Keratinocyte (primary cell): ENCODE results near the gene GDA. TPM values are rescaled to one million over a fixed set of nuclear protein-coding genes. Genes with fewer than 3 reads are reported as not detected.

Experiments used
- DNase-seq: peaks from one replicate; pipeline ENCODE4 v3.0.0-alpha.2; 2011; ENCODE audit warnings: low read depth, missing footprints, low spot score
- FAIRE-seq: peaks from 2 replicates; lab custom pipeline; 2011; peaks lifted over from hg19 to GRCh38; lab: Jason Lieb, UNC
- H2AFZ ChIP-seq: 2 replicates; pipeline ENCODE4 v1.6.0; 2012; ENCODE audit warnings: low read length, control low read depth, inconsistent platforms; ENCODE audit not compliant: control insufficient read depth
- H3K27ac ChIP-seq: 2 replicates; pipeline ENCODE4 v1.5.1; 2011; ENCODE audit warnings: low read length; ENCODE audit not compliant: control insufficient read depth, insufficient read depth
- H3K27me3 ChIP-seq: 3 replicates; pipeline ENCODE4 v1.6.0; 2011; ENCODE audit warnings: low read length; ENCODE audit not compliant: control insufficient read depth, insufficient read depth; ENCODE audit errors: extremely low read depth
- H3K36me3 ChIP-seq, 2 experiments: 2 replicates in 1 of 2; 3 replicates in 1 of 2; pipeline ENCODE4 v1.5.1; 2011; ENCODE audit warnings: low read length in 2 of 2, mild to moderate bottlenecking in 1 of 2; ENCODE audit not compliant: control insufficient read depth in 2 of 2, insufficient read depth in 2 of 2; ENCODE audit errors: extremely low read depth in 1 of 2
- H3K4me1 ChIP-seq: 3 replicates; pipeline ENCODE4 v1.5.1; 2011; ENCODE audit warnings: low read length; ENCODE audit not compliant: control insufficient read depth, insufficient read depth; ENCODE audit errors: extremely low read depth
- H3K4me2 ChIP-seq: 3 replicates; pipeline ENCODE4 v1.6.0; 2011; ENCODE audit warnings: low read depth, low read length; ENCODE audit not compliant: control insufficient read depth, insufficient read depth; ENCODE audit errors: extremely low read depth
- H3K4me3 ChIP-seq, 3 experiments: fragments of 200-600 bp in 1 of 3; sonication (generic) in 1 of 3; 2 replicates in 2 of 3; 3 replicates in 1 of 3; pipeline ENCODE4 v1.5.1; 2011 to 2016; ENCODE audit warnings: low read length in 3 of 3, mild to moderate bottlenecking in 3 of 3, control low read depth in 2 of 3, inconsistent platforms in 1 of 3, low read depth in 1 of 3, mixed read lengths in 1 of 3, mixed run types in 1 of 3, moderate library complexity in 1 of 3; ENCODE audit not compliant: control insufficient read depth in 2 of 3, insufficient read depth in 2 of 3; ENCODE audit errors: extremely low read depth in 1 of 3
- H3K79me2 ChIP-seq: 2 replicates; pipeline ENCODE4 v1.6.0; 2012; ENCODE audit warnings: low read length; ENCODE audit not compliant: control insufficient read depth, insufficient read depth
- H3K9ac ChIP-seq: 3 replicates; pipeline ENCODE4 v1.6.0; 2011; ENCODE audit warnings: low read length; ENCODE audit not compliant: control insufficient read depth, insufficient read depth; ENCODE audit errors: extremely low read depth
- H3K9me1 ChIP-seq: 3 replicates; pipeline ENCODE4 v1.6.0; 2011; ENCODE audit warnings: low read length; ENCODE audit not compliant: control insufficient read depth, insufficient read depth; ENCODE audit errors: extremely low read depth
- H3K9me3 ChIP-seq: 2 replicates; pipeline ENCODE4 v1.5.1; 2012; ENCODE audit warnings: low read depth, low read length; ENCODE audit not compliant: control insufficient read depth
- H4K20me1 ChIP-seq: 3 replicates; pipeline ENCODE4 v1.6.0; 2011; ENCODE audit warnings: low read length; ENCODE audit not compliant: control insufficient read depth, insufficient read depth; ENCODE audit errors: extremely low read depth
- EZH2 ChIP-seq: IDR thresholded peaks from one replicate; pipeline ENCODE4 v1.6.1; 2012; ENCODE audit warnings: inconsistent platforms, mild to moderate bottlenecking, low read length, moderate library complexity
- dilution Hi-C: fragments of 300-500 bp; cut with MboI; formaldehyde crosslinking; loops from one replicate; pipeline ENCODE4 v1.7.0; 2020; ENCODE audit warnings: low sequenced_read_pairs; ENCODE audit not compliant: extremely low pct_ligation_motif_present
- polyA plus RNA-seq, 5 experiments: library from polyadenylated mRNA; depleted of rRNA in 3 of 5; stranded (reverse) in 3 of 5; stranded (forward) in 1 of 5; unstranded in 1 of 5; fragments of >200 nt; gene quantifications; 1 replicate in 1 of 5; 2 replicates in 3 of 5; 3 replicates in 1 of 5; pipeline versions ENCODE4 v1.2.1 to v1.2.3, GENCODE V29; 2011 to 2012; ENCODE audit warnings: missing spikeins in 2 of 5, low read depth in 1 of 5, low replicate concordance in 1 of 5
- TF ChIP-seq, protein P1 (sequence below), 3 experiments: IDR thresholded peaks in 1 of 3; conservative IDR thresholded peaks in 1 of 3; optimal IDR thresholded peaks in 1 of 3; 2 replicates in 2 of 3; 3 replicates in 1 of 3; pipeline versions ENCODE3 to v1.5.1; 2011; ENCODE audit warnings: low read length in 3 of 3, mild to moderate bottlenecking in 3 of 3, moderate library complexity in 2 of 3, control low read depth in 1 of 3, inconsistent platforms in 1 of 3; ENCODE audit not compliant: insufficient read depth in 2 of 3; ENCODE audit errors: extremely low read depth in 1 of 3

Gene GDA
- polyA plus RNA-seq, 1 donor (not counting 4 experiments of a cell fraction or from before 2014, with no cell fraction given) = 0.75 TPM

DNA sequence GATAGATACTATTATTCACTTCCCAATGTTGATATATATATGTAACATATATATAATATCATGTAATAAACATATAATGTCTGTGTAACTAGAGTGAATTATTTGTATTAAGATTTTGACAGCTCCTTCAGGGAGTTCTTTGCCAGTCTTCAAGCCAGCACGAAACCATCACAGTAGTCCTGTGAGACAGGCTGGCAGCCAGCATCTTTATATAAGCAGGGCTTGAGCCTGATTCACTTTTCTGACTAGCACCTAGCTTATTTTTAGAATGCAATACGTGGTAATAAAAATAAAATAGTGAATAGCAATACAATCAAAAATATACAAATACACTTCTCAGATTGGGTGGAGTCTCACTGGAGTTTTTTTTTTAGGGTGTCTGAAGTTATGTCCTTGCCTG, 20.7 kb upstream of the GDA start:
- FAIRE-seq (no peak), DNase-seq (no peak)
- Histone ChIP-seq H3K27me3 (no peaks in the 10 kb centered on the region), H3K9ac (no peak overlapping the region), H3K4me3 (no peak overlapping the region), H3K79me2 (no peaks in the 10 kb centered on the region), H3K27ac (no peak overlapping the region), H3K4me2 (no peak overlapping the region), H3K36me3 (no peaks in the 10 kb centered on the region), H4K20me1 (no peaks in the 10 kb centered on the region), H2AFZ (no peak overlapping the region), H3K9me3 (no peaks in the 10 kb centered on the region), H3K4me1 (no peaks in the 10 kb centered on the region), H3K9me1 (no peaks in the 10 kb centered on the region)
- dilution Hi-C loops = no loop called here
- TF ChIP-seq EZH2 = no peak
- TF ChIP-seq, protein P1, sequence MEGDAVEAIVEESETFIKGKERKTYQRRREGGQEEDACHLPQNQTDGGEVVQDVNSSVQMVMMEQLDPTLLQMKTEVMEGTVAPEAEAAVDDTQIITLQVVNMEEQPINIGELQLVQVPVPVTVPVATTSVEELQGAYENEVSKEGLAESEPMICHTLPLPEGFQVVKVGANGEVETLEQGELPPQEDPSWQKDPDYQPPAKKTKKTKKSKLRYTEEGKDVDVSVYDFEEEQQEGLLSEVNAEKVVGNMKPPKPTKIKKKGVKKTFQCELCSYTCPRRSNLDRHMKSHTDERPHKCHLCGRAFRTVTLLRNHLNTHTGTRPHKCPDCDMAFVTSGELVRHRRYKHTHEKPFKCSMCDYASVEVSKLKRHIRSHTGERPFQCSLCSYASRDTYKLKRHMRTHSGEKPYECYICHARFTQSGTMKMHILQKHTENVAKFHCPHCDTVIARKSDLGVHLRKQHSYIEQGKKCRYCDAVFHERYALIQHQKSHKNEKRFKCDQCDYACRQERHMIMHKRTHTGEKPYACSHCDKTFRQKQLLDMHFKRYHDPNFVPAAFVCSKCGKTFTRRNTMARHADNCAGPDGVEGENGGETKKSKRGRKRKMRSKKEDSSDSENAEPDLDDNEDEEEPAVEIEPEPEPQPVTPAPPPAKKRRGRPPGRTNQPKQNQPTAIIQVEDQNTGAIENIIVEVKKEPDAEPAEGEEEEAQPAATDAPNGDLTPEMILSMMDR (optimal IDR thresholded peaks at IDR 0.05 in 1 of 3, IDR thresholded peaks at IDR 0.05 in 1 of 3, conservative IDR thresholded peaks at IDR 0.05 in 1 of 3; ENCODE audit: extremely low read depth in 1 of 3, insufficient read depth in 2 of 3, low read length in 3 of 3) = no peak

DNA sequence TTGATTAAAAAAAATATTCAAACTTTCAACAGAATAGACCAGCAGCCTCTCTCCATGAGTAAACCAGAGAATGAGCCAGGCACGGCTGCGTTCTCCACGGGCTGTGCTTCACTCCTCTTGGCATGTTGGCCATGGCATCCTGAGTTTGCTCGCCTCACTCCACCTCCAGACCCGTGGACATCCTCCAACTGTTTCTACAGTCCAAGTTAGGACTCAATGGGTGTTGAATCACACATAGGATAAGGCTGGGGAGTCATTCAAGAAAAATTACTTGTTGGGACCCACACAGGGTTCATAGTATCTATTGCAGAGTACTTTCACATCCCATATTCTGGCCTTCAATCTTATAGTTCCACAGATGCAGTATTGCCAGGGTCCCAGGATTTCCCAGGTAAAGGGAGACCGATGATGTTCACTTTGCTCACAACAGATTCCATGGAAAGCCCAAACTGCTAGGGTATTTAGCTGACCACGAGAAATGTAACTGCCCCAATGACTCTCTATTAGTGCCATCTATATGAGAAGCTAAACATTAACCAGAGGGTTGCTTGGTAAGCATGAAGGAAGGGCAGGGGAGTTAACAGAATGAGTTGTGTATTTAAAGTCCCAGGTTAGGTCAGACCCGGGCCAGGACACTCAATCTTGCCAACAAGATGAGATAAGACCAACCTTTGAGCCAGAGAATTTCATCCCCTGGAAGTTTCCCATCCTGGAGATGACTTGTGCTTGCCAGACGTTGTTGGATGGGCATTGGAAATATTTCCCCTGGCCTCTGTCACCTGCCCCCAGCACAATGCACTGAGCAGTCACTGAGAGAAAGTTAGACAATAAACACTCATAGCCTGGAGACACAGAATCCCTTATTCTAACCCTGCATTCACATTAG, 19.7 kb upstream of the GDA start:
- Histone ChIP-seq H2AFZ (no peak overlapping the region), H3K27ac (no peak overlapping the region), H3K4me2 (no peak overlapping the region), H3K27me3 (no peaks in the 10 kb centered on the region), H3K9ac (no peak overlapping the region), H3K9me3 (no peaks in the 10 kb centered on the region), H3K4me3 (no peak overlapping the region), H4K20me1 (no peaks in the 10 kb centered on the region), H3K9me1 (no peaks in the 10 kb centered on the region), H3K79me2 (no peaks in the 10 kb centered on the region), H3K4me1 (no peaks in the 10 kb centered on the region), H3K36me3 (no peaks in the 10 kb centered on the region)
- dilution Hi-C loops = no loop called here
- FAIRE-seq = no peak
- TF ChIP-seq EZH2 = no peak
- TF ChIP-seq, protein P1 (optimal IDR thresholded peaks at IDR 0.05 in 1 of 3, IDR thresholded peaks at IDR 0.05 in 1 of 3, conservative IDR thresholded peaks at IDR 0.05 in 1 of 3; ENCODE audit: extremely low read depth in 1 of 3, insufficient read depth in 2 of 3, low read length in 3 of 3) = no peak
- DNase-seq = no peak
